ENCODE measurements around the gene SDHAF3. TPM values are rescaled to one million over a fixed set of nuclear protein-coding genes. Genes with fewer than 3 reads are reported as not detected.
"Not testable (repeated sequence)": the region's sequence is repeated elsewhere in the genome, so short reads cannot be mapped to it uniquely, and the experiment has no call there.

SDHAF3 gene
- total and polyA plus RNA-seq, 2 donors (not counting 1 experiment from before 2014, with no cell fraction given) = 7.3 to 12.6 TPM

DNA sequence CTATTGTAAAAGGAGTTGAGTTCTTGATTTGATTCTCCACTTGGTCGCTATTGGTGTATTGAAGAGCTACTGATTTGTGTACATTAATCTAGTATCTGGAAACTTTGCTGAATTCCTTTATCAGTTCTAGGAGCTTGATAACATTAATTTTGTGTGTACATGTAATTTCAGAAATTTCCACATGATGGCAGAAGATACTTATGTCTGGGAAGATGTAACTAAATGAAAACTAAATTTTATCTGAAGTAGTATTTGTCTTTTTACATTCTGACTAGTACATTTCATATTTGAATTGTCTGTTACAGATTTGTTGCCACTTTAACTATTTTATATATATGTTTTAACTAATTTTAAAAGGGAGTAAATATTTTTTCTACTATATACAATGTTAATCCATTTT is 27.6 kb downstream of the SDHAF3 start:
- no peak for TF ChIP-seq EZH2 (IDR thresholded peaks at IDR 0.05; ENCODE audit: low read length, missing control alignments)
- TF ChIP-seq, protein P1, sequence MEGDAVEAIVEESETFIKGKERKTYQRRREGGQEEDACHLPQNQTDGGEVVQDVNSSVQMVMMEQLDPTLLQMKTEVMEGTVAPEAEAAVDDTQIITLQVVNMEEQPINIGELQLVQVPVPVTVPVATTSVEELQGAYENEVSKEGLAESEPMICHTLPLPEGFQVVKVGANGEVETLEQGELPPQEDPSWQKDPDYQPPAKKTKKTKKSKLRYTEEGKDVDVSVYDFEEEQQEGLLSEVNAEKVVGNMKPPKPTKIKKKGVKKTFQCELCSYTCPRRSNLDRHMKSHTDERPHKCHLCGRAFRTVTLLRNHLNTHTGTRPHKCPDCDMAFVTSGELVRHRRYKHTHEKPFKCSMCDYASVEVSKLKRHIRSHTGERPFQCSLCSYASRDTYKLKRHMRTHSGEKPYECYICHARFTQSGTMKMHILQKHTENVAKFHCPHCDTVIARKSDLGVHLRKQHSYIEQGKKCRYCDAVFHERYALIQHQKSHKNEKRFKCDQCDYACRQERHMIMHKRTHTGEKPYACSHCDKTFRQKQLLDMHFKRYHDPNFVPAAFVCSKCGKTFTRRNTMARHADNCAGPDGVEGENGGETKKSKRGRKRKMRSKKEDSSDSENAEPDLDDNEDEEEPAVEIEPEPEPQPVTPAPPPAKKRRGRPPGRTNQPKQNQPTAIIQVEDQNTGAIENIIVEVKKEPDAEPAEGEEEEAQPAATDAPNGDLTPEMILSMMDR (conservative IDR thresholded peaks at IDR 0.05 in 1 of 2, IDR thresholded peaks at IDR 0.05 in 1 of 2; ENCODE audit: low read depth in 1 of 2, low read length in 2 of 2) = peak in 1 of 2 donors; percentile 36
- Histone ChIP-seq H3K9me3 (ENCODE audit: control insufficient read depth, insufficient read depth, low read depth, low read length) (no peaks in the 10 kb centered on the region), H3K4me3 (replicated peaks in 1 of 4; ENCODE audit: control extremely low read depth in 1 of 4, insufficient read depth in 1 of 4, low read depth in 3 of 4, low read length in 4 of 4) (no peak overlapping the region), H3K9ac (ENCODE audit: insufficient read depth, low read length) (no peak overlapping the region), H3K27me3 (ENCODE audit: control insufficient read depth, insufficient read depth, low read length) (no peaks in the 10 kb centered on the region), H3K4me1 (ENCODE audit: control insufficient read depth, extremely low read depth, insufficient read depth, low read length) (no peaks in the 10 kb centered on the region), H2AFZ (ENCODE audit: low read length) (no peak overlapping the region), H3K4me2 (ENCODE audit: extremely low read depth, insufficient read depth, low read length) (no peak overlapping the region), H3K79me2 (ENCODE audit: control insufficient read depth, insufficient read depth, low read length) (no peaks in the 10 kb centered on the region), H3K27ac (ENCODE audit: insufficient read depth, low read length) (no peak overlapping the region), H3K36me3 (ENCODE audit: control insufficient read depth, insufficient read depth, low read length) (no peaks in the 10 kb centered on the region), H4K20me1 (ENCODE audit: control insufficient read depth, extremely low read depth, insufficient read depth, low read length) (no peaks in the 10 kb centered on the region)
- peak; percentile 29 to 61 for DNase-seq (ENCODE audit: low read depth in 2 of 2)

DNA sequence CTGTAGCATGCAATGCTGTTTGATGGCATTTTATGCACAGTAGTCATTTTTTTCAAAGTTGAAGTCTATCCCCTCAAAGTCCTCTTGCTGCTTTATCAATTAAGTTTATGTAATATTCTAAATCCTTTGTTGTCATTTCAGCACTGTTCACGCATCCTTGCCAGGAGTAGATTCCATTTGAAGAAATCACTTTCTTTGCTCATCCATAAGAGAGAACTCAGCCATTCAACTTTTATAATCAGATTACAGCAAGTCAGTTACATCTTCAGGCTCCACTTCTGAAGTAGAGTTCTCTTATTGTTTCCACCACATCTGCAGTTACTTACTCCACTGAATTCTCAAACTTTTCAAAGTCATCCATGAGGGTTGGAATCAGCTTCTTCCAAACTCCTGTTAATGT is 32.3 kb downstream of the SDHAF3 start:
- DNase-seq (ENCODE audit: low read depth in 2 of 2) = peak in 1 of 2 donors; percentile 17
- no peak for TF ChIP-seq EZH2 (IDR thresholded peaks at IDR 0.05; ENCODE audit: low read length, missing control alignments)
- no peaks in the 10 kb centered on the region for H3K4me1 ChIP-seq (ENCODE audit: control insufficient read depth, extremely low read depth, insufficient read depth, low read length)
- H3K9me3 ChIP-seq (ENCODE audit: control insufficient read depth, insufficient read depth, low read depth, low read length) = no peaks in the 10 kb centered on the region
- no peak overlapping the region for H3K4me3 ChIP-seq (replicated peaks in 1 of 4; ENCODE audit: control extremely low read depth in 1 of 4, insufficient read depth in 1 of 4, low read depth in 3 of 4, low read length in 4 of 4)
- no peaks in the 10 kb centered on the region for H3K79me2 ChIP-seq (ENCODE audit: control insufficient read depth, insufficient read depth, low read length)
- H3K27me3 ChIP-seq (ENCODE audit: control insufficient read depth, insufficient read depth, low read length) = no peaks in the 10 kb centered on the region
- H3K4me2 ChIP-seq (ENCODE audit: extremely low read depth, insufficient read depth, low read length) = no peak overlapping the region
- no peaks in the 10 kb centered on the region for H3K36me3 ChIP-seq (ENCODE audit: control insufficient read depth, insufficient read depth, low read length)
- H2AFZ ChIP-seq (ENCODE audit: low read length) = no peak overlapping the region
- H3K27ac ChIP-seq (ENCODE audit: insufficient read depth, low read length) = no peak overlapping the region
- H4K20me1 ChIP-seq (ENCODE audit: control insufficient read depth, extremely low read depth, insufficient read depth, low read length) = no peaks in the 10 kb centered on the region
- H3K9ac ChIP-seq (ENCODE audit: insufficient read depth, low read length) = no peak overlapping the region

DNA sequence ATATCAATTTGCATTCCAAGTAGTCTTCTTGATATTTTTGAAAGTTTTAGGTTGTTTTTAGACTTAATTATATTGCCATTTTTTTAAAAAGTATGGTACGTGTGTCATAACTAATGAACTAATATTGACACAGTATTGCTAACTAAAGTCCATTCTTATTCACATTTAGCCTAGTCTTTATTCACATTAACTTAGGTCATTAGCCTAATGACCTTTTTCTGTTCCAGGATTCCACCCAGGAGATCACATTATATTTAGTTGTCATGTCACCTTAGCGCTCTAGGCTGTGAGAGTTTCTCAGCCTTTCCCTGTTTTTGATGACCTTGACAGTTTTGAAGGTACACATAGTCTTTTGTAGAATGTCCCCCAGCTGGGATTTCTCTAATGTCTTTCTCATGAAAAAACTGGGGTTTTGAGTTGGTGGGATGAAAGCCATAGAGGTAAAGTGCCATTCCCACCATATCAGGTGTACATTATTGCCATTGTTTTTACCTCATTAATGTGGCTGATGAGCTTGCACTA is 38.5 kb downstream of the SDHAF3 start:
- H3K9ac ChIP-seq (ENCODE audit: insufficient read depth, low read length) = no peak overlapping the region
- TF ChIP-seq, protein P1 (conservative IDR thresholded peaks at IDR 0.05 in 1 of 2, IDR thresholded peaks at IDR 0.05 in 1 of 2; ENCODE audit: low read depth in 1 of 2, low read length in 2 of 2) = no peak
- no peak for TF ChIP-seq EZH2 (IDR thresholded peaks at IDR 0.05; ENCODE audit: low read length, missing control alignments)
- H2AFZ ChIP-seq (ENCODE audit: low read length) = no peak overlapping the region
- no peak overlapping the region for H3K4me2 ChIP-seq (ENCODE audit: extremely low read depth, insufficient read depth, low read length)
- H3K36me3 ChIP-seq (ENCODE audit: control insufficient read depth, insufficient read depth, low read length) = no peaks in the 10 kb centered on the region
- no peak overlapping the region for H3K4me3 ChIP-seq (replicated peaks in 1 of 4; ENCODE audit: control extremely low read depth in 1 of 4, insufficient read depth in 1 of 4, low read depth in 3 of 4, low read length in 4 of 4)
- H3K4me1 ChIP-seq (ENCODE audit: control insufficient read depth, extremely low read depth, insufficient read depth, low read length) = no peaks in the 10 kb centered on the region
- no peaks in the 10 kb centered on the region for H3K79me2 ChIP-seq (ENCODE audit: control insufficient read depth, insufficient read depth, low read length)
- no peak overlapping the region for H3K27ac ChIP-seq (ENCODE audit: insufficient read depth, low read length)
- H3K27me3 ChIP-seq (ENCODE audit: control insufficient read depth, insufficient read depth, low read length) = no peaks in the 10 kb centered on the region
- no peaks in the 10 kb centered on the region for H4K20me1 ChIP-seq (ENCODE audit: control insufficient read depth, extremely low read depth, insufficient read depth, low read length)
- H3K9me3 ChIP-seq (ENCODE audit: control insufficient read depth, insufficient read depth, low read depth, low read length) = no peaks in the 10 kb centered on the region
- no peak for DNase-seq (ENCODE audit: low read depth in 2 of 2)

DNA sequence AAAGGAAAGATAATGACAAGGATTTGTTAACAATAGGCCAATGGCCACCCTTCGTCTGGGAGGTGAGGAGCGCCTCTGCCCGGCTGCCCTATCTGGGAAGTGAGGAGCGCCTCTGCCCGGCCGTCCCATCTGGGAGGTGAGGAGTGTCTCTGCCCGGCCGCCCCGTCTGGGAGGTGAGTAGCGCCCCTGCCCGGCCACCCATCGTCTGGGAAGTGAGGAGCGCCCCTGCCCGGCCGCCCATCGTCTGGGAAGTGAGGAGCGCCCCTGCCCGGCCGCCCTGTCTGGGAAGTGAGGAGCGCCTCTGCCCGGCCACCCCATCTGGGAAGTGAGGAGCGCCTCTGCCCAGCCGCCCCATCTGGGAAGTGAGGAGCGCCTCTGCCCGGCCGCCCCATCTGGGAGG is 42.5 kb downstream of the SDHAF3 start:
- H3K4me2 ChIP-seq (ENCODE audit: extremely low read depth, insufficient read depth, low read length); DNase-seq (ENCODE audit: low read depth in 2 of 2): not testable (repeated sequence)

DNA sequence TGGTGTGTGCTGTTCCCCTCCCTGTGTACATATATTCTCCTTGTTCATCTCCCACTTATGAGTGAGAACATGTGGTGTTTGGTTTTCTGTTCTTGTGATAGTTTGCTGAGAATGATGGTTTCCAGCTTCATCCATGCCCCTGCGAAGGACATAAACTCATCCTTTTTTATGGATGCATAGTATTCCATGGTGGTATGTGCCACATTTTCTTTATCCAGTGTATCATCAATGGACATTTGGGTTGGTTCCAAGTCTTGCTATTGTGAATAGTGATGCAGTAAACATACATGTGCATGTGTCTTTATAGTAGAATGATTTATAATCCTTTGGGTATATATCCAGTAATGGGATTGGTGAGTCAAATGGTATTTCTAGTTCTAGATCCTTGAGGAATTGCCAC is 44.1 kb downstream of the SDHAF3 start:
- H3K4me1 ChIP-seq (ENCODE audit: control insufficient read depth, extremely low read depth, insufficient read depth, low read length); H3K9ac ChIP-seq (ENCODE audit: insufficient read depth, low read length); H3K79me2 ChIP-seq (ENCODE audit: control insufficient read depth, insufficient read depth, low read length); H3K4me3 ChIP-seq (replicated peaks in 1 of 4; ENCODE audit: control extremely low read depth in 1 of 4, insufficient read depth in 1 of 4, low read depth in 3 of 4, low read length in 4 of 4); H4K20me1 ChIP-seq (ENCODE audit: control insufficient read depth, extremely low read depth, insufficient read depth, low read length); H3K9me3 ChIP-seq (ENCODE audit: control insufficient read depth, insufficient read depth, low read depth, low read length); H3K4me2 ChIP-seq (ENCODE audit: extremely low read depth, insufficient read depth, low read length); DNase-seq (ENCODE audit: low read depth in 2 of 2); H2AFZ ChIP-seq (ENCODE audit: low read length); H3K27me3 ChIP-seq (ENCODE audit: control insufficient read depth, insufficient read depth, low read length); H3K27ac ChIP-seq (ENCODE audit: insufficient read depth, low read length); H3K36me3 ChIP-seq (ENCODE audit: control insufficient read depth, insufficient read depth, low read length): not testable (repeated sequence)

More for the DNA sequence above, 42.5 kb downstream of the SDHAF3 start:
- not testable (repeated sequence) for H3K36me3 ChIP-seq (ENCODE audit: control insufficient read depth, insufficient read depth, low read length); H4K20me1 ChIP-seq (ENCODE audit: control insufficient read depth, extremely low read depth, insufficient read depth, low read length); H2AFZ ChIP-seq (ENCODE audit: low read length); H3K4me3 ChIP-seq (replicated peaks in 1 of 4; ENCODE audit: control extremely low read depth in 1 of 4, insufficient read depth in 1 of 4, low read depth in 3 of 4, low read length in 4 of 4); H3K4me1 ChIP-seq (ENCODE audit: control insufficient read depth, extremely low read depth, insufficient read depth, low read length); H3K9ac ChIP-seq (ENCODE audit: insufficient read depth, low read length); H3K79me2 ChIP-seq (ENCODE audit: control insufficient read depth, insufficient read depth, low read length); H3K27me3 ChIP-seq (ENCODE audit: control insufficient read depth, insufficient read depth, low read length); H3K27ac ChIP-seq (ENCODE audit: insufficient read depth, low read length); H3K9me3 ChIP-seq (ENCODE audit: control insufficient read depth, insufficient read depth, low read depth, low read length)

All from fibroblast of lung (primary cell).